ENCODE results near the gene C16orf78. TPM values are rescaled to one million over a fixed set of nuclear protein-coding genes. Genes with fewer than 3 reads are reported as not detected.

C16orf78 gene
- total RNA-seq, 2 donors from 2014 or later: not detected

- no peaks in the 10 kb centered on the region for H3K4me1 ChIP-seq (ENCODE audit: control insufficient read depth, insufficient read depth, low read length)
- H3K4me3 ChIP-seq (ENCODE audit: low read length): no peak overlapping the region
- no peaks in the 10 kb centered on the region for H3K36me3 Mint-ChIP-seq (ENCODE audit: low read depth)
- no peak overlapping the region for H3K27ac ChIP-seq (ENCODE audit: low read depth, low read length)
- H3K9ac ChIP-seq (ENCODE audit: extremely low read depth, low read length, poor library complexity, severe bottlenecking): no peak overlapping the region
- no peak for TF ChIP-seq CTCF (conservative IDR thresholded peaks at IDR 0.05)
- 74 to 81% methylated on average over 6 to 9 of the region's 9 CpGs for WGBS, 2 experiments (ENCODE audit: insufficient coverage in 1 of 2, insufficient read length in 1 of 2)
- peaks cover under 1% of the 10 kb centered on the region for H3K27me3 Mint-ChIP-seq (ENCODE audit: insufficient read depth)
- H3K4me3 Mint-ChIP-seq: no peak overlapping the region
- peaks cover 10% of the 10 kb centered on the region for H3K9me3 ChIP-seq (ENCODE audit: control insufficient read depth, low read length)
- no peak for DNase-seq
- H3K27me3 ChIP-seq (ENCODE audit: control insufficient read depth, insufficient read depth, low read length, poor library complexity, severe bottlenecking): no peaks in the 10 kb centered on the region
- H3K36me3 ChIP-seq (ENCODE audit: control insufficient read depth, insufficient read depth, low read length): no peaks in the 10 kb centered on the region
- no peaks in the 10 kb centered on the region for H3K4me1 Mint-ChIP-seq
- H3K27ac Mint-ChIP-seq: no peak overlapping the region
- H3K9me3 Mint-ChIP-seq: peaks cover 7% of the 10 kb centered on the region
Measured at GRCh38 chr16:49399594-49400364, 26.2 kb downstream of the C16orf78 start.

DNA sequence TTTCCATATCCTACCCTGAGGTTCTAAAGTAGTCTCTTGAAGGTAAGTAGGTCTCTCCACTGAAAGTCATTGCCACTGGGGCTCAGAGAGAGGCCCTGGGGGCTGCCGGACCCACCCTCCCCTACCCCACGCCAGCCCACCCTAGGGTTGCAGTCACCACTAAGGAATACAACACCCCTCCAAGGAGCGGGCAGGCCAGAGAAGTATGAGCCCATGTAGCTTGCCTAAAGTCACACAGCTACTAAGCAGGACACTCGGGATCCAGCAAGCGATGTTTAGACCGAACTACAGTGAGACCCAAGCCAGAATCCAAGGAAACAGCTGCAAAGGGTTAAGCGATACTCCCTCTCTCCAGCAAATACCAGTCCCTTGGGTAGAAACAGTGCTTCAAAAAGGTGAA lies 27.0 kb downstream of the C16orf78 start:
- peaks cover 4% of the 10 kb centered on the region for H3K27me3 Mint-ChIP-seq (ENCODE audit: insufficient read depth)
- no peak for DNase-seq
- WGBS, 2 experiments (ENCODE audit: insufficient coverage in 1 of 2, insufficient read length in 1 of 2): 95 to 96% methylated on average over 3 to 7 of the region's 7 CpGs
- no peak for TF ChIP-seq CTCF (conservative IDR thresholded peaks at IDR 0.05)
- H3K4me1 Mint-ChIP-seq: no peaks in the 10 kb centered on the region
- H3K27ac Mint-ChIP-seq: no peak overlapping the region
- H3K9me3 Mint-ChIP-seq: peaks cover 7% of the 10 kb centered on the region
- H3K36me3 Mint-ChIP-seq (ENCODE audit: low read depth): no peaks in the 10 kb centered on the region
- H3K4me1 ChIP-seq (ENCODE audit: control insufficient read depth, insufficient read depth, low read length): no peaks in the 10 kb centered on the region
- no peaks in the 10 kb centered on the region for H3K27me3 ChIP-seq (ENCODE audit: control insufficient read depth, insufficient read depth, low read length, poor library complexity, severe bottlenecking)
- no peak overlapping the region for H3K9ac ChIP-seq (ENCODE audit: extremely low read depth, low read length, poor library complexity, severe bottlenecking)
- peaks cover 10% of the 10 kb centered on the region for H3K9me3 ChIP-seq (ENCODE audit: control insufficient read depth, low read length)
- H3K36me3 ChIP-seq (ENCODE audit: control insufficient read depth, insufficient read depth, low read length): no peaks in the 10 kb centered on the region
- no peak overlapping the region for H3K4me3 Mint-ChIP-seq
- H3K4me3 ChIP-seq (ENCODE audit: low read length): no peak overlapping the region
- H3K27ac ChIP-seq (ENCODE audit: low read depth, low read length): no peak overlapping the region

DNA sequence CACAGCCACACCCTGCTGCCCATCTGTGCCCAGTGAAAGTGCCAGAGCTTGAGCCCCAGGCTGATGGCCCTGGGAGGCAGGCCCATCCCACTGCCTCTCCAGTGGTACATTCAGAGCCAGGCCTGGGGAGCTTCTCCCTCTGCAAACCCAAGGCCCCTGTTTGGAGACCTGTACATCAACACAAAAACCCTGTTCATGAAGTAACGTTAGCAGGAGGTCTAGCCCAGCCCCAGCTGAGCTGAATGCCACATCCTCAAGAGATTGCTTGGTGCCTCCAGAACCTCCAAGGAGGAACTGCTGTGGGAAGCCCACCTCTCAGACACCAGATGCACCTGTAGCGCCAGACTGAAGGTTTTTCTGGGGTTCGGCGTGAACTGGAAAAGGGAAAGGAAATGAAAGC lies 31.5 kb downstream of the C16orf78 start:
- no peaks in the 10 kb centered on the region for H3K4me1 Mint-ChIP-seq
- no peaks in the 10 kb centered on the region for H3K27me3 ChIP-seq (ENCODE audit: control insufficient read depth, insufficient read depth, low read length, poor library complexity, severe bottlenecking)
- H3K36me3 ChIP-seq (ENCODE audit: control insufficient read depth, insufficient read depth, low read length): no peaks in the 10 kb centered on the region
- peaks cover 10% of the 10 kb centered on the region for H3K9me3 ChIP-seq (ENCODE audit: control insufficient read depth, low read length)
- no peaks in the 10 kb centered on the region for H3K4me1 ChIP-seq (ENCODE audit: control insufficient read depth, insufficient read depth, low read length)
- no peak overlapping the region for H3K4me3 Mint-ChIP-seq
- no peak overlapping the region for H3K4me3 ChIP-seq (ENCODE audit: low read length)
- 92 to 97% methylated on average over 3 to 4 of the region's 4 CpGs for WGBS, 2 experiments (ENCODE audit: insufficient coverage in 1 of 2, insufficient read length in 1 of 2)
- DNase-seq: no peak
- H3K36me3 Mint-ChIP-seq (ENCODE audit: low read depth): no peaks in the 10 kb centered on the region
- H3K9ac ChIP-seq (ENCODE audit: extremely low read depth, low read length, poor library complexity, severe bottlenecking): no peak overlapping the region
- no peak for TF ChIP-seq CTCF (conservative IDR thresholded peaks at IDR 0.05)
- peaks cover 7% of the 10 kb centered on the region for H3K27me3 Mint-ChIP-seq (ENCODE audit: insufficient read depth)
- H3K27ac ChIP-seq (ENCODE audit: low read depth, low read length): no peak overlapping the region
- peaks cover 7% of the 10 kb centered on the region for H3K9me3 Mint-ChIP-seq
- no peak overlapping the region for H3K27ac Mint-ChIP-seq
